ENCODE results near the gene TRPM6. TPM values are rescaled to one million over a fixed set of nuclear protein-coding genes. Genes with fewer than 3 reads are reported as not detected.

The TRPM6 gene, protein sequence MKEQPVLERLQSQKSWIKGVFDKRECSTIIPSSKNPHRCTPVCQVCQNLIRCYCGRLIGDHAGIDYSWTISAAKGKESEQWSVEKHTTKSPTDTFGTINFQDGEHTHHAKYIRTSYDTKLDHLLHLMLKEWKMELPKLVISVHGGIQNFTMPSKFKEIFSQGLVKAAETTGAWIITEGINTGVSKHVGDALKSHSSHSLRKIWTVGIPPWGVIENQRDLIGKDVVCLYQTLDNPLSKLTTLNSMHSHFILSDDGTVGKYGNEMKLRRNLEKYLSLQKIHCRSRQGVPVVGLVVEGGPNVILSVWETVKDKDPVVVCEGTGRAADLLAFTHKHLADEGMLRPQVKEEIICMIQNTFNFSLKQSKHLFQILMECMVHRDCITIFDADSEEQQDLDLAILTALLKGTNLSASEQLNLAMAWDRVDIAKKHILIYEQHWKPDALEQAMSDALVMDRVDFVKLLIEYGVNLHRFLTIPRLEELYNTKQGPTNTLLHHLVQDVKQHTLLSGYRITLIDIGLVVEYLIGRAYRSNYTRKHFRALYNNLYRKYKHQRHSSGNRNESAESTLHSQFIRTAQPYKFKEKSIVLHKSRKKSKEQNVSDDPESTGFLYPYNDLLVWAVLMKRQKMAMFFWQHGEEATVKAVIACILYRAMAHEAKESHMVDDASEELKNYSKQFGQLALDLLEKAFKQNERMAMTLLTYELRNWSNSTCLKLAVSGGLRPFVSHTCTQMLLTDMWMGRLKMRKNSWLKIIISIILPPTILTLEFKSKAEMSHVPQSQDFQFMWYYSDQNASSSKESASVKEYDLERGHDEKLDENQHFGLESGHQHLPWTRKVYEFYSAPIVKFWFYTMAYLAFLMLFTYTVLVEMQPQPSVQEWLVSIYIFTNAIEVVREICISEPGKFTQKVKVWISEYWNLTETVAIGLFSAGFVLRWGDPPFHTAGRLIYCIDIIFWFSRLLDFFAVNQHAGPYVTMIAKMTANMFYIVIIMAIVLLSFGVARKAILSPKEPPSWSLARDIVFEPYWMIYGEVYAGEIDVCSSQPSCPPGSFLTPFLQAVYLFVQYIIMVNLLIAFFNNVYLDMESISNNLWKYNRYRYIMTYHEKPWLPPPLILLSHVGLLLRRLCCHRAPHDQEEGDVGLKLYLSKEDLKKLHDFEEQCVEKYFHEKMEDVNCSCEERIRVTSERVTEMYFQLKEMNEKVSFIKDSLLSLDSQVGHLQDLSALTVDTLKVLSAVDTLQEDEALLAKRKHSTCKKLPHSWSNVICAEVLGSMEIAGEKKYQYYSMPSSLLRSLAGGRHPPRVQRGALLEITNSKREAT (N-terminal part only)
- total RNA-seq (2014; rRNA removed) (not detected in 2 replicates), Bru-seq, nascent RNA (percentile 1 among the genes with signal in this experiment), BruChase-seq, experiment 1, labeled RNA remaining after a 6-hour chase (percentile 1 among the genes with signal in this experiment), BruChase-seq, experiment 2, labeled RNA remaining after a 2-hour chase (percentile 4 among the genes with signal in this experiment)
- long read RNA-seq: 0 reads

DNA sequence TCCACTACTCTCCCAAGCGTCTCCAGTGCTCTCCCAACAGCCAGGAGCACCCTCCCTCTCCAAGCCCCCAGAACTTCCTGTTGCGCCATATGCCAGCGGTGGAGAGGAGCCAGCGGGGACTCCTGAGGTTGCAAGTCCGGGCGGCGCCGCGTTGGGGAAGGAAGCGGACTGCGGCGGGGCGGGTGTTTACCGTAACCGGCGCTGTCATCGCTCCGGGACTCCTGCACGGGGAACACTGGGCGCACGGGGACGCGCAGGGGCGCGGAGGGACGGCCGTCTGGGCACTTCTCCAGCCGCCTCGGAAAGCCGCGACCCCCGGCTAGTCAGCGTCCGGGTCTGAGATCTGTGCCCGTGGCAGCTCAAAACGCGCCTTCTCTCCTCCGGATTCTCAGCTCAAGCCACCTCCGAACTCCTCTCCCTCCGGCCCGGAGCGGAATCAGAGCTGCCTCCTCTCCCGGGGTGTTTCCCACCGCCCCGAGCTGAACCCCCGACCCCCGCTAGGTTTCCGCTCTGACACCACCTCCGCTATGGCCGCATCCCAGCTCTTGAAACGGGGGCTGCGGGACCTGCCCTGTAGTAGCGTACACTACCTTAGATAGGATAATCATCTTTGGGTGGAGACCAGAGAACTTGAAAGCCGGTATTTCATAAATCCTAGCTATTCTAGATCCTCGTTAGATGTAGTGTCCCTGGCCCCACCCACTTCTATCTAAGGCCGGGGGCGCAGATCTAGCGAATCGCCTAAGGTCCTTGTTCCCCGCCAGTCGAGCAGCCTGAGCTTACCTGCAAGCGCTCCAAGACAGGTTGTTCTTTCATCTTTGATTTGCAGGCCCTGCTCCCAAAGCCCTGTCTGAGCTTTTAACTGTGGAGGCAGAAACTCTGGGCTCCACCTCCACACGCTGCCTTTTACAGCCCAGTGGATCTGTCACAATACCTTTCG, at the start of gene TRPM6:
TSS of gene TRPM6 (minus strand) at position 881 of the 940 bp plus-strand sequence. CDS start at position 816, 65 bp downstream.
- Histone ChIP-seq H3K79me2 (ENCODE audit: low read length) (no peaks in the 10 kb centered on the region), H3K9me3 (ENCODE audit: low read length) (no peaks in the 10 kb centered on the region), H3K4me3 (ENCODE audit: low read length) (peak within 1 kb of the TSS; percentile 61), H3F3A (ENCODE audit: low read length, unreplicated experiment) (no peaks in the 10 kb centered on the region), H2AFZ (ENCODE audit: low read length) (peak within 1 kb of the TSS; percentile 65), H3K4me1 (ENCODE audit: insufficient read depth, low read length) (no peaks in the 10 kb centered on the region), H3K27me3 (ENCODE audit: low read length) (peaks cover 31% of the 10 kb centered on the region), H3K9ac (ENCODE audit: low read length) (no peak within 1 kb of the TSS), H3K36me3 (ENCODE audit: low read depth, low read length) (no peaks in the 10 kb centered on the region), H3K4me2 (ENCODE audit: low read length) (peak within 1 kb of the TSS; percentile 57), H3K9me2 (replicated peaks; ENCODE audit: low read length) (no peaks in the 10 kb centered on the region), H4K20me1 (ENCODE audit: low read length) (no peaks in the 10 kb centered on the region), H3K27ac (ENCODE audit: low read length) (no peak within 1 kb of the TSS)
- ATAC-seq: peak; percentile 61
- POLR2A ChIA-PET (ENCODE audit: unreplicated experiment): no interaction called here
- peak; percentile 24 for DNase-seq
- intact Hi-C loops (cut with micrococcal nuclease): no loop called here
- peak; percentile 26 for TF ChIP-seq EZH2 (IDR thresholded peaks at IDR 0.05; ENCODE audit: low read length, unreplicated experiment)
- no peak for TF ChIP-seq EZH2phosphoT487 (IDR thresholded peaks at IDR 0.05; ENCODE audit: borderline replicate concordance, low read length)
- CTCF ChIA-PET: no interaction called here
- no TSS peak for BruUV-seq (replicated peaks)

DNA sequence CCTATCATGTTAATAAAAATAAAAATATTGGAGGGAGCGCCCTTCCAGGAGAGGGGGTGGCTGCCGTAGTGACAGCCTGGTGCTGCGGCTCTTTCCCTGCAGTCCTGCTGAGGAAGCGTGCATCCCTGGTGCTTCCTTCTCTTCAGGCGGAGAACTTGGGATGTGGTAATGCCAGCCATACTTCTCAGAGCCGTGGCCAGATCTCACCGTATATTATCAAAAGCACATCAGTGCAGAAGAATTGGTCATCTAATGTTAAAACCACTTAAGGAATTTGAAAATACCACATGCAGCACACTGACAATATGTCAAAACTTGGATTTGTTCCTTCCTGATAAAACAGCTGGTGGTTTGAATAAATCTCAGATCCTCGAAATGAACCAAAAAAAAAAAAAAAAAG, 47.3 kb upstream of the TRPM6 start:
- no peaks in the 10 kb centered on the region for H3K79me2 ChIP-seq (ENCODE audit: low read length)
- no peaks in the 10 kb centered on the region for H3K27me3 ChIP-seq (ENCODE audit: low read length)
- TF ChIP-seq EZH2phosphoT487 (IDR thresholded peaks at IDR 0.05; ENCODE audit: borderline replicate concordance, low read length) (no peak), EZH2 (IDR thresholded peaks at IDR 0.05; ENCODE audit: low read length, unreplicated experiment) (no peak)
- TF ChIP-seq, protein P1, sequence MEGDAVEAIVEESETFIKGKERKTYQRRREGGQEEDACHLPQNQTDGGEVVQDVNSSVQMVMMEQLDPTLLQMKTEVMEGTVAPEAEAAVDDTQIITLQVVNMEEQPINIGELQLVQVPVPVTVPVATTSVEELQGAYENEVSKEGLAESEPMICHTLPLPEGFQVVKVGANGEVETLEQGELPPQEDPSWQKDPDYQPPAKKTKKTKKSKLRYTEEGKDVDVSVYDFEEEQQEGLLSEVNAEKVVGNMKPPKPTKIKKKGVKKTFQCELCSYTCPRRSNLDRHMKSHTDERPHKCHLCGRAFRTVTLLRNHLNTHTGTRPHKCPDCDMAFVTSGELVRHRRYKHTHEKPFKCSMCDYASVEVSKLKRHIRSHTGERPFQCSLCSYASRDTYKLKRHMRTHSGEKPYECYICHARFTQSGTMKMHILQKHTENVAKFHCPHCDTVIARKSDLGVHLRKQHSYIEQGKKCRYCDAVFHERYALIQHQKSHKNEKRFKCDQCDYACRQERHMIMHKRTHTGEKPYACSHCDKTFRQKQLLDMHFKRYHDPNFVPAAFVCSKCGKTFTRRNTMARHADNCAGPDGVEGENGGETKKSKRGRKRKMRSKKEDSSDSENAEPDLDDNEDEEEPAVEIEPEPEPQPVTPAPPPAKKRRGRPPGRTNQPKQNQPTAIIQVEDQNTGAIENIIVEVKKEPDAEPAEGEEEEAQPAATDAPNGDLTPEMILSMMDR (conservative IDR thresholded peaks at IDR 0.05; ENCODE audit: low read depth, low read length): no peak
- H3K27ac ChIP-seq (ENCODE audit: low read length): no peak overlapping the region
- H3K9me2 ChIP-seq (replicated peaks; ENCODE audit: low read length): no peaks in the 10 kb centered on the region
- intact Hi-C loops (cut with micrococcal nuclease): no loop called here
- CTCF ChIA-PET: no interaction called here
- H3K9me3 ChIP-seq (ENCODE audit: low read length): no peaks in the 10 kb centered on the region
- no peak overlapping the region for H3K4me2 ChIP-seq (ENCODE audit: low read length)
- ATAC-seq (no peak), DNase-seq (no peak)
- POLR2A ChIA-PET (ENCODE audit: unreplicated experiment): no interaction called here
- BruUV-seq (replicated peaks): no TSS peak
- H2AFZ ChIP-seq (ENCODE audit: low read length): no peak overlapping the region
- H3K4me1 ChIP-seq (ENCODE audit: insufficient read depth, low read length): no peaks in the 10 kb centered on the region
- no peaks in the 10 kb centered on the region for H4K20me1 ChIP-seq (ENCODE audit: low read length)
- H3K9ac ChIP-seq (ENCODE audit: low read length): no peak overlapping the region
- H3K4me3 ChIP-seq (ENCODE audit: low read length): no peak overlapping the region
- no peaks in the 10 kb centered on the region for H3K36me3 ChIP-seq (ENCODE audit: low read depth, low read length)
- H3F3A ChIP-seq (ENCODE audit: low read length, unreplicated experiment): no peaks in the 10 kb centered on the region

All from PC-3 (cell line).